Effector memory CD4-positive, alpha-beta T cell (primary cell): ENCODE results near the gene LHPP.
"Not testable (repeated sequence)": the region's sequence is repeated elsewhere in the genome, so short reads cannot be mapped to it uniquely, and the experiment has no call there.

Experiments
- DNase-seq, 3 donors: peaks; one replicate each; pipeline ENCODE4 v3.0.0-alpha.2; 2020
- H3K27ac ChIP-seq: 2 replicates; pipeline ENCODE4 v1.7.0; 2013; ENCODE audit warnings: mild to moderate bottlenecking, low read length, moderate library complexity; ENCODE audit not compliant: insufficient read depth, poor library complexity, severe bottlenecking
- H3K27me3 ChIP-seq: replicated peaks from 2 replicates; pipeline ENCODE4 v1.7.0; 2013; ENCODE audit warnings: mild to moderate bottlenecking, low read length; ENCODE audit not compliant: insufficient read depth, control insufficient read depth, poor library complexity, severe bottlenecking
- H3K36me3 ChIP-seq: 2 replicates; pipeline ENCODE4 v1.7.0; 2013; ENCODE audit warnings: mild to moderate bottlenecking, low read length, moderate library complexity; ENCODE audit not compliant: control insufficient read depth, insufficient read depth
- H3K4me1 ChIP-seq: 2 replicates; pipeline ENCODE4 v1.7.0; 2013; ENCODE audit warnings: low read length, mild to moderate bottlenecking; ENCODE audit not compliant: control insufficient read depth, insufficient read depth, poor library complexity, severe bottlenecking
- H3K4me3 ChIP-seq: 2 replicates; pipeline ENCODE4 v1.7.0; 2013; ENCODE audit warnings: low read length, low read depth, mild to moderate bottlenecking; ENCODE audit not compliant: insufficient read depth, poor library complexity, severe bottlenecking
- H3K9me3 ChIP-seq: 2 replicates; pipeline ENCODE4 v1.7.0; 2013; ENCODE audit warnings: mild to moderate bottlenecking, low read length, moderate library complexity; ENCODE audit not compliant: control insufficient read depth

Gene LHPP

GRCh38 chr10:124609698-124610097, 148.1 kb downstream of the LHPP start:
- DNase-seq, result no peak
- no peak overlapping the region for H3K4me3 ChIP-seq
- no peak overlapping the region for H3K27ac ChIP-seq
- H3K9me3 ChIP-seq, result no peaks in the 10 kb centered on the region
- no peaks in the 10 kb centered on the region for H3K36me3 ChIP-seq
- H3K27me3 ChIP-seq, result no peaks in the 10 kb centered on the region
- peaks cover 33% of the 10 kb centered on the region for H3K4me1 ChIP-seq

- not testable (repeated sequence) for H3K36me3 ChIP-seq, H3K27ac ChIP-seq, H3K4me3 ChIP-seq, H3K9me3 ChIP-seq, DNase-seq, H3K27me3 ChIP-seq
- peaks cover 33% of the 10 kb centered on the region for H3K4me1 ChIP-seq
These were observed 148.6 kb downstream of the LHPP start for GRCh38 chr10:124610186-124610585.

GRCh38 chr10:124610851-124611250, 149.2 kb downstream of the LHPP start:
- peaks cover 33% of the 10 kb centered on the region for H3K4me1 ChIP-seq
- peak overlapping the region; percentile 55 for H3K27ac ChIP-seq
- not testable (repeated sequence) for H3K4me3 ChIP-seq, H3K27me3 ChIP-seq, DNase-seq, H3K9me3 ChIP-seq, H3K36me3 ChIP-seq

- Histone ChIP-seq H3K36me3 (no peaks in the 10 kb centered on the region), H3K4me1 (peaks cover 33% of the 10 kb centered on the region), H3K9me3 (no peaks in the 10 kb centered on the region), H3K4me3 (no peak overlapping the region), H3K27me3 (no peaks in the 10 kb centered on the region), H3K27ac (peak overlapping the region; percentile 55)
- peak; percentile 22 to 34 (median 23) for DNase-seq
These were observed 150.1 kb downstream of the LHPP start for GRCh38 chr10:124611738-124612137.

- no peak for DNase-seq
- Histone ChIP-seq H3K36me3 (peaks cover 9% of the 10 kb centered on the region), H3K9me3 (no peaks in the 10 kb centered on the region), H3K4me1 (peaks cover 33% of the 10 kb centered on the region), H3K27ac (peak overlapping the region; percentile 55), H3K4me3 (no peak overlapping the region), H3K27me3 (no peaks in the 10 kb centered on the region)
These were observed 151.2 kb downstream of the LHPP start for GRCh38 chr10:124612611-124613498.

- Histone ChIP-seq H3K36me3 (peaks cover 9% of the 10 kb centered on the region), H3K27me3 (no peaks in the 10 kb centered on the region), H3K4me1 (peaks cover 41% of the 10 kb centered on the region), H3K27ac (no peak overlapping the region), H3K4me3 (no peak overlapping the region), H3K9me3 (no peaks in the 10 kb centered on the region)
- DNase-seq, result no peak
These were observed 152.5 kb downstream of the LHPP start for GRCh38 chr10:124614003-124614659.

GRCh38 chr10:124615259-124615658, 153.6 kb downstream of the LHPP start:
- H3K27me3 ChIP-seq, result no peaks in the 10 kb centered on the region
- no peak for DNase-seq
- H3K4me3 ChIP-seq, result no peak overlapping the region
- no peaks in the 10 kb centered on the region for H3K9me3 ChIP-seq
- no peak overlapping the region for H3K27ac ChIP-seq
- peaks cover 48% of the 10 kb centered on the region for H3K4me1 ChIP-seq
- H3K36me3 ChIP-seq, result peaks cover 9% of the 10 kb centered on the region

- H3K36me3 ChIP-seq, result peaks cover 9% of the 10 kb centered on the region
- H3K27ac ChIP-seq, result no peak overlapping the region
- H3K4me1 ChIP-seq, result peaks cover 50% of the 10 kb centered on the region
- H3K9me3 ChIP-seq, result no peaks in the 10 kb centered on the region
- DNase-seq, result no peak
- H3K27me3 ChIP-seq, result no peaks in the 10 kb centered on the region
- no peak overlapping the region for H3K4me3 ChIP-seq
These were observed 154.6 kb downstream of the LHPP start for GRCh38 chr10:124616040-124616835.

GRCh38 chr10:124616836-124617130, 155.2 kb downstream of the LHPP start:
- Histone ChIP-seq H3K27ac (no peak overlapping the region), H3K9me3 (no peaks in the 10 kb centered on the region), H3K36me3 (peaks cover 13% of the 10 kb centered on the region), H3K27me3 (no peaks in the 10 kb centered on the region), H3K4me1 (peaks cover 44% of the 10 kb centered on the region), H3K4me3 (no peak overlapping the region)
- DNase-seq, result no peak
